SK-N-MC (cell line): ENCODE results near the gene RAP1GAP2.

Experiments
- EZH2 ChIP-seq: fragments of 200-600 bp; sonication (generic); IDR thresholded peaks from one replicate; pipeline ENCODE4 v1.6.1; 2017; ENCODE audit warnings: antibody characterized with exemption
- FOXP2 ChIP-seq: optimal IDR thresholded peaks from 2 replicates; pipeline ENCODE3; 2011; ENCODE audit warnings: mild to moderate bottlenecking, moderate library complexity; ENCODE audit not compliant: insufficient read depth; ENCODE audit errors: extremely low read length, control extremely low read depth
- POLR2AphosphoS5 ChIP-seq: IDR thresholded peaks from 2 replicates; pipeline ENCODE4 v1.6.1; 2012; ENCODE audit warnings: mild to moderate bottlenecking, low read depth, low read length, borderline replicate concordance

GRCh38 chr17:2901582-2901981, 105.3 kb downstream of the RAP1GAP2 start:
- TF ChIP-seq POLR2AphosphoS5: no peak
- no peak for TF ChIP-seq EZH2
- no peak for TF ChIP-seq FOXP2
